SU-DHL-6 (cell line): ENCODE results near the gene SLC25A40.

Experiments
- CTCF ChIP-seq: fragments of 200-600 bp; sonication (generic); IDR thresholded peaks from one replicate; pipeline ENCODE4 v1.5.1; 2017; ENCODE audit warnings: antibody characterized with exemption, mild to moderate bottlenecking, low read length, moderate library complexity; ENCODE audit not compliant: insufficient read depth, poor library complexity, severe bottlenecking
- EZH2phosphoT487 ChIP-seq: fragments of 200-600 bp; sonication (generic), shearing (Covaris generic); conservative IDR thresholded peaks from 2 replicates; pipeline ENCODE4 v1.6.1; 2018; ENCODE audit warnings: mild to moderate bottlenecking, antibody characterized with exemption, low read length, moderate library complexity, mixed read lengths

GRCh38 chr7:87899255-87899654, 23.1 kb upstream of the SLC25A40 start:
- TF ChIP-seq CTCF: no peak
- no peak for TF ChIP-seq EZH2phosphoT487
